ENCODE results near the gene APLP2.

GRCh38 chr11:130037058-130037457 lies 32.6 kb upstream of the APLP2 start:
- TF ChIP-seq CTCF (IDR thresholded peaks at IDR 0.05; ENCODE audit: low read depth, low read length) (no peak), MYC (IDR thresholded peaks at IDR 0.05; ENCODE audit: low read depth, low read length) (no peak), POLR2A (IDR thresholded peaks at IDR 0.05; ENCODE audit: extremely low read depth, insufficient read length) (no peak)
- TF ChIP-seq, protein P1, sequence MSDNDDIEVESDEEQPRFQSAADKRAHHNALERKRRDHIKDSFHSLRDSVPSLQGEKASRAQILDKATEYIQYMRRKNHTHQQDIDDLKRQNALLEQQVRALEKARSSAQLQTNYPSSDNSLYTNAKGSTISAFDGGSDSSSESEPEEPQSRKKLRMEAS (IDR thresholded peaks at IDR 0.05; ENCODE audit: low read depth, low read length): no peak
